Measurements from ENCODE around the gene MTA1.

DNA sequence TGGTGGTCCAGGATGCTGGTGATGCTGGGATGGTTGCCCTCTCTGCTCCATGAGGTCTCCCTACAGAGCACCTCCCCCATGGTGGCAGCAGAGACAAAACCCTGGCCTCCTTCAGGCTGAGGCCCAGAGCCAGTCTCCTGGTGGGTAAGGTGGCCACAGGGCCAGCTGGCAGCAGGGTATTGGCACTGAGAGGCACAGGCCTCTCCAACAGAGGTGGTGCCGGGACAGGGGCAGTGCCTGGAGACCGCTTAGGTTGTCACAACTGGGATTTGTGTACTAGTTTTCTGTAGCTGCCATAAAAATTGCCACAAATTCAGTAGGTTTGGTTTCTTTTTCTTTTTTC is 6.1 kb upstream of the MTA1 start:
- TF ChIP-seq POLR2A (IDR thresholded peaks at IDR 0.05; ENCODE audit: low read depth, low read length) (no peak), POLR2AphosphoS5 (IDR thresholded peaks at IDR 0.05; ENCODE audit: low read depth, low read length) (no peak)
